HG03045 (cell line): ENCODE measurements around the gene RNU6-1.

Source experiments
- ATAC-seq: cut with Tn5 transposase; IDR thresholded peaks from one replicate; pipeline ENCODE4 v1.9.1; 2021; ENCODE audit warnings: mild to moderate bottlenecking, moderate library complexity; ENCODE audit not compliant: unreplicated experiment

The RNU6-1 gene

GRCh38 chr15:67839929-67840748 is at the start of gene RNU6-1:
TSS of gene RNU6-1 (minus strand) at chr15:67840045.
- peak; percentile 87 for ATAC-seq

GRCh38 chr15:67887776-67888175 is 47.9 kb upstream of the RNU6-1 start:
- no peak for ATAC-seq

GRCh38 chr15:67885861-67886260 is 46.0 kb upstream of the RNU6-1 start:
- ATAC-seq: no peak

- ATAC-seq: no peak
Measured at GRCh38 chr15:67885175-67885523, 45.3 kb upstream of the RNU6-1 start.

GRCh38 chr15:67884514-67885174 is 44.8 kb upstream of the RNU6-1 start:
- ATAC-seq: no peak

GRCh38 chr15:67884009-67884408 is 44.2 kb upstream of the RNU6-1 start:
- ATAC-seq: no peak

- no peak for ATAC-seq
Measured at GRCh38 chr15:67883234-67883773, 43.5 kb upstream of the RNU6-1 start.

GRCh38 chr15:67882487-67883233 is 42.8 kb upstream of the RNU6-1 start:
- ATAC-seq: no peak

GRCh38 chr15:67880651-67881182 is 40.9 kb upstream of the RNU6-1 start:
- ATAC-seq: no peak

GRCh38 chr15:67879440-67880129 is 39.7 kb upstream of the RNU6-1 start:
- no peak for ATAC-seq

- ATAC-seq: no peak
Measured at GRCh38 chr15:67878712-67879206, 38.9 kb upstream of the RNU6-1 start.

GRCh38 chr15:67873777-67874176 is 33.9 kb upstream of the RNU6-1 start:
- ATAC-seq: no peak

GRCh38 chr15:67870868-67871408 is 31.1 kb upstream of the RNU6-1 start:
- no peak for ATAC-seq

GRCh38 chr15:67869701-67870100 is 29.9 kb upstream of the RNU6-1 start:
- no peak for ATAC-seq

GRCh38 chr15:67865766-67866165 is 25.9 kb upstream of the RNU6-1 start:
- no peak for ATAC-seq

GRCh38 chr15:67865331-67865730 is 25.5 kb upstream of the RNU6-1 start:
- ATAC-seq: no peak

GRCh38 chr15:67863442-67863987 is 23.7 kb upstream of the RNU6-1 start:
- ATAC-seq: peak; percentile 90

- no peak for ATAC-seq
Measured at GRCh38 chr15:67862750-67863441, 23.1 kb upstream of the RNU6-1 start.

GRCh38 chr15:67861983-67862382 is 22.1 kb upstream of the RNU6-1 start:
- ATAC-seq: no peak
